Esophagus muscularis mucosa (tissue), 4 donors: ENCODE results near the gene ELFN2.

Experiments
- CTCF ChIP-seq, 3 experiments: fragments of 200-600 bp in 2 of 3; fragments of 450-650 bp in 1 of 3; sonication (generic) in 2 of 3; IDR thresholded peaks; one replicate each; pipeline ENCODE4 v1.5.1; 2017 to 2019; ENCODE audit warnings: antibody characterized with exemption in 3 of 3, mild to moderate bottlenecking in 2 of 3, moderate library complexity in 1 of 3
- EP300 ChIP-seq: sonication (generic); formaldehyde crosslinking; IDR thresholded peaks from one replicate; pipeline ENCODE4 v1.6.1; 2017; ENCODE audit warnings: antibody characterized with exemption
- POLR2A ChIP-seq: fragments of 450-650 bp; IDR thresholded peaks from one replicate; pipeline ENCODE4 v1.6.1; 2017; ENCODE audit warnings: antibody characterized with exemption, moderate library complexity, mild to moderate bottlenecking, low read depth
- POLR2AphosphoS5 ChIP-seq, 2 donors: sonication (generic); formaldehyde crosslinking; IDR thresholded peaks; one replicate each; pipeline ENCODE4 v1.6.1; 2017; ENCODE audit warnings: antibody characterized with exemption in 2 of 2

- TF ChIP-seq CTCF (IDR thresholded peaks at IDR 0.05) (no peak), POLR2AphosphoS5 (IDR thresholded peaks at IDR 0.05) (no peak), EP300 (no peak), POLR2A (no peak)
Observed at GRCh38 chr22:37349043-37349814, 78.0 kb downstream of the ELFN2 start.
